GM23338 (cell line): ENCODE data around the gene GSDME. TPM values are rescaled to one million over a fixed set of nuclear protein-coding genes. Genes with fewer than 3 reads are reported as not detected.

Experiments
- ATAC-seq: fragments of 200-7000 bp; cut with Tn5 transposase; 3 replicates; pipeline ENCODE4 v1.9.1; 2020
- DNase-seq: peaks from one replicate; pipeline ENCODE4 v3.0.0-alpha.2; 2015; ENCODE audit warnings: low spot score
- H2AFZ ChIP-seq: fragments of 200-600 bp; sonication (generic); 2 replicates; pipeline ENCODE4 v1.8.0; 2016; ENCODE audit warnings: antibody characterized with exemption, mild to moderate bottlenecking, moderate library complexity
- H3F3A ChIP-seq: fragments of 200-600 bp; sonication (generic); replicated peaks from 2 replicates; pipeline ENCODE4 v1.8.0; 2017; ENCODE audit warnings: antibody characterized with exemption, mixed run types, low read depth
- H3K27ac ChIP-seq: fragments of 200-600 bp; sonication (generic); 2 replicates; pipeline ENCODE4 v1.6.1; 2016; ENCODE audit warnings: low read depth
- H3K27me3 ChIP-seq: fragments of 200-600 bp; sonication (generic); 2 replicates; pipeline ENCODE4 v1.8.0; 2016; ENCODE audit warnings: mild to moderate bottlenecking, mixed run types, moderate library complexity; ENCODE audit not compliant: insufficient read depth
- H3K36me3 ChIP-seq: fragments of 200-600 bp; sonication (generic); 2 replicates; pipeline ENCODE4 v1.8.0; 2016; ENCODE audit warnings: mild to moderate bottlenecking; ENCODE audit not compliant: insufficient read depth
- H3K4me1 ChIP-seq: fragments of 200-600 bp; sonication (generic); 2 replicates; pipeline ENCODE4 v1.8.0; 2016; ENCODE audit warnings: mild to moderate bottlenecking, moderate library complexity; ENCODE audit not compliant: insufficient read depth
- H3K4me2 ChIP-seq: fragments of 200-600 bp; sonication (generic); 2 replicates; pipeline ENCODE4 v1.7.1; 2017; ENCODE audit warnings: mixed run types
- H3K4me3 ChIP-seq: fragments of 200-600 bp; sonication (generic); 2 replicates; pipeline ENCODE4 v1.6.1; 2016; ENCODE audit warnings: mixed run types
- H3K79me2 ChIP-seq: fragments of 200-600 bp; sonication (generic); replicated peaks from 2 replicates; pipeline ENCODE4 v1.8.0; 2017; ENCODE audit warnings: mild to moderate bottlenecking; ENCODE audit not compliant: insufficient read depth
- H3K9me2 ChIP-seq: fragments of 200-600 bp; sonication (generic); 2 replicates; pipeline ENCODE4 v1.8.0; 2017; ENCODE audit not compliant: insufficient read depth
- H4K20me1 ChIP-seq: fragments of 200-600 bp; sonication (generic); replicated peaks from 2 replicates; pipeline ENCODE4 v1.8.0; 2017; ENCODE audit warnings: mild to moderate bottlenecking; ENCODE audit not compliant: insufficient read depth
- H3K27ac Mint-ChIP-seq: 2 replicates; pipeline ENCODE4 v1.8.0; 2020; ENCODE audit warnings: inconsistent platforms, mild to moderate bottlenecking, moderate library complexity, mixed read lengths
- H3K27me3 Mint-ChIP-seq: 3 replicates; pipeline ENCODE4 v1.8.0; 2022; ENCODE audit warnings: low read depth, mild to moderate bottlenecking, moderate library complexity, mixed read lengths, inconsistent platforms; ENCODE audit not compliant: insufficient read depth, poor library complexity
- H3K36me3 Mint-ChIP-seq: 3 replicates; pipeline ENCODE4 v1.8.0; 2021; ENCODE audit warnings: low read depth, mild to moderate bottlenecking, inconsistent platforms, moderate library complexity, mixed read lengths
- H3K4me1 Mint-ChIP-seq: 3 replicates; pipeline ENCODE4 v1.8.0; 2020; ENCODE audit warnings: mild to moderate bottlenecking, inconsistent platforms, mixed read lengths
- H3K4me3 Mint-ChIP-seq: 3 replicates; pipeline ENCODE4 v1.8.0; 2021; ENCODE audit warnings: moderate library complexity, mild to moderate bottlenecking, inconsistent platforms, mixed read lengths
- H3K9me3 Mint-ChIP-seq: 3 replicates; pipeline ENCODE4 v1.8.0; 2020; ENCODE audit warnings: moderate library complexity, mild to moderate bottlenecking, inconsistent platforms, mixed read lengths
- STAT1 ChIP-seq: IDR thresholded peaks from one replicate; pipeline ENCODE4 v1.6.1; 2016; ENCODE audit warnings: antibody characterized with exemption; ENCODE audit not compliant: unreplicated experiment
- ZNF331 ChIP-seq: fragments of 250-450 bp; sonication (Bioruptor Pico); IDR thresholded peaks from 2 replicates; pipeline ENCODE4 v1.5.0; 2020; ENCODE audit warnings: low read depth, mild to moderate bottlenecking, moderate library complexity
- polyA plus RNA-seq: library from polyadenylated mRNA; unstranded; fragments of >200 nt; fragmentation: Nextera tagmentation; extraction: Ambion mirVana; gene quantifications from 2 replicates; pipeline ENCODE4 v1.2.1, GENCODE V29; 2016
- total RNA-seq: library from RNA; depleted of rRNA; stranded (reverse); fragments of >200 nt; shearing (Covaris generic); gene quantifications from 2 replicates; pipeline ENCODE4 v1.2.3, GENCODE V29; 2014
- TF ChIP-seq, protein P1 (sequence below): fragments of 250-450 bp; sonication (Bioruptor Pico); IDR thresholded peaks from 2 replicates; pipeline ENCODE4 v1.5.0; 2020; ENCODE audit warnings: mild to moderate bottlenecking, moderate library complexity
- TF ChIP-seq, protein P2 (sequence below), 2 experiments: fragments of 200-600 bp in 1 of 2; sonication (generic) in 1 of 2; conservative IDR thresholded peaks; 2 replicates each; pipeline versions ENCODE4 v1.5.1 to v1.6.1; 2016 to 2017; ENCODE audit warnings: antibody characterized with exemption in 2 of 2, low read depth in 2 of 2, mild to moderate bottlenecking in 2 of 2, moderate library complexity in 1 of 2
- TF ChIP-seq, protein P3 (sequence below): IDR thresholded peaks from 2 replicates; pipeline ENCODE4 v1.6.1; 2016; ENCODE audit warnings: antibody characterized with exemption

The GSDME gene
- total and polyA plus RNA-seq, 2 experiments from 2014 or later, result 8.3 to 8.5 TPM

DNA sequence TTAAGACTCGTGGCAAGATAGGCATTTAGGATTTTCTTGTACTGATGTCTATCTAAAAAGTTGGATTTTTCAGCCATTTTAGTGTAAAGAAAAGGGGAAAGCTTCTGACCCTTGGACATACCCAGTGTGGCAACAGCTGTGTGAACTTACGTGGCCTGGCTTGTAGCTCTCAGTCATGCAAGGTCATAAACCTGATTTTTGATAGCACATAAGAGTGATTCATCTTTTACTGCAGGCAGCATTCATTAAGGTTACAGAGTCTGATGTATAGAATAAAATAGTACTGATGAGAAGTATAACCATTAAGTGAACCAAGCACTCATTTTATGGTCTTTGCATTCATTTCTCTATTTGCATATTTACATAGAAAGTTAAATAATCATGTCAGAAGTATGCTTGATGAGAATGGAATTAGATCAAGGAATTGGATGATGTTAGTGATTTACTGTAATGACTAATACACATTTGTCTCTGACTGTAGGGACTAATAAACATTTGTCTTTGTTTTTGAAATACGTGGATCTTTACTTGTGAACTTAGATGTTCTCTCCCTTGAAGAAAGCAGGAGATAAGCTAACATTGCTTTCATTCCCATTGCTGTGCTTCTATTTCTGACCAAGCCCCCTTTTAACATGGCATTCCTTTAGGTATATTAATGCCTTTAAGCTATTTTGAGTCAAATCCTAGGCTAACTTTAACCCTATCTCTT, 88.2 kb downstream of the GSDME start (continued):
- TF ChIP-seq, protein P1, sequence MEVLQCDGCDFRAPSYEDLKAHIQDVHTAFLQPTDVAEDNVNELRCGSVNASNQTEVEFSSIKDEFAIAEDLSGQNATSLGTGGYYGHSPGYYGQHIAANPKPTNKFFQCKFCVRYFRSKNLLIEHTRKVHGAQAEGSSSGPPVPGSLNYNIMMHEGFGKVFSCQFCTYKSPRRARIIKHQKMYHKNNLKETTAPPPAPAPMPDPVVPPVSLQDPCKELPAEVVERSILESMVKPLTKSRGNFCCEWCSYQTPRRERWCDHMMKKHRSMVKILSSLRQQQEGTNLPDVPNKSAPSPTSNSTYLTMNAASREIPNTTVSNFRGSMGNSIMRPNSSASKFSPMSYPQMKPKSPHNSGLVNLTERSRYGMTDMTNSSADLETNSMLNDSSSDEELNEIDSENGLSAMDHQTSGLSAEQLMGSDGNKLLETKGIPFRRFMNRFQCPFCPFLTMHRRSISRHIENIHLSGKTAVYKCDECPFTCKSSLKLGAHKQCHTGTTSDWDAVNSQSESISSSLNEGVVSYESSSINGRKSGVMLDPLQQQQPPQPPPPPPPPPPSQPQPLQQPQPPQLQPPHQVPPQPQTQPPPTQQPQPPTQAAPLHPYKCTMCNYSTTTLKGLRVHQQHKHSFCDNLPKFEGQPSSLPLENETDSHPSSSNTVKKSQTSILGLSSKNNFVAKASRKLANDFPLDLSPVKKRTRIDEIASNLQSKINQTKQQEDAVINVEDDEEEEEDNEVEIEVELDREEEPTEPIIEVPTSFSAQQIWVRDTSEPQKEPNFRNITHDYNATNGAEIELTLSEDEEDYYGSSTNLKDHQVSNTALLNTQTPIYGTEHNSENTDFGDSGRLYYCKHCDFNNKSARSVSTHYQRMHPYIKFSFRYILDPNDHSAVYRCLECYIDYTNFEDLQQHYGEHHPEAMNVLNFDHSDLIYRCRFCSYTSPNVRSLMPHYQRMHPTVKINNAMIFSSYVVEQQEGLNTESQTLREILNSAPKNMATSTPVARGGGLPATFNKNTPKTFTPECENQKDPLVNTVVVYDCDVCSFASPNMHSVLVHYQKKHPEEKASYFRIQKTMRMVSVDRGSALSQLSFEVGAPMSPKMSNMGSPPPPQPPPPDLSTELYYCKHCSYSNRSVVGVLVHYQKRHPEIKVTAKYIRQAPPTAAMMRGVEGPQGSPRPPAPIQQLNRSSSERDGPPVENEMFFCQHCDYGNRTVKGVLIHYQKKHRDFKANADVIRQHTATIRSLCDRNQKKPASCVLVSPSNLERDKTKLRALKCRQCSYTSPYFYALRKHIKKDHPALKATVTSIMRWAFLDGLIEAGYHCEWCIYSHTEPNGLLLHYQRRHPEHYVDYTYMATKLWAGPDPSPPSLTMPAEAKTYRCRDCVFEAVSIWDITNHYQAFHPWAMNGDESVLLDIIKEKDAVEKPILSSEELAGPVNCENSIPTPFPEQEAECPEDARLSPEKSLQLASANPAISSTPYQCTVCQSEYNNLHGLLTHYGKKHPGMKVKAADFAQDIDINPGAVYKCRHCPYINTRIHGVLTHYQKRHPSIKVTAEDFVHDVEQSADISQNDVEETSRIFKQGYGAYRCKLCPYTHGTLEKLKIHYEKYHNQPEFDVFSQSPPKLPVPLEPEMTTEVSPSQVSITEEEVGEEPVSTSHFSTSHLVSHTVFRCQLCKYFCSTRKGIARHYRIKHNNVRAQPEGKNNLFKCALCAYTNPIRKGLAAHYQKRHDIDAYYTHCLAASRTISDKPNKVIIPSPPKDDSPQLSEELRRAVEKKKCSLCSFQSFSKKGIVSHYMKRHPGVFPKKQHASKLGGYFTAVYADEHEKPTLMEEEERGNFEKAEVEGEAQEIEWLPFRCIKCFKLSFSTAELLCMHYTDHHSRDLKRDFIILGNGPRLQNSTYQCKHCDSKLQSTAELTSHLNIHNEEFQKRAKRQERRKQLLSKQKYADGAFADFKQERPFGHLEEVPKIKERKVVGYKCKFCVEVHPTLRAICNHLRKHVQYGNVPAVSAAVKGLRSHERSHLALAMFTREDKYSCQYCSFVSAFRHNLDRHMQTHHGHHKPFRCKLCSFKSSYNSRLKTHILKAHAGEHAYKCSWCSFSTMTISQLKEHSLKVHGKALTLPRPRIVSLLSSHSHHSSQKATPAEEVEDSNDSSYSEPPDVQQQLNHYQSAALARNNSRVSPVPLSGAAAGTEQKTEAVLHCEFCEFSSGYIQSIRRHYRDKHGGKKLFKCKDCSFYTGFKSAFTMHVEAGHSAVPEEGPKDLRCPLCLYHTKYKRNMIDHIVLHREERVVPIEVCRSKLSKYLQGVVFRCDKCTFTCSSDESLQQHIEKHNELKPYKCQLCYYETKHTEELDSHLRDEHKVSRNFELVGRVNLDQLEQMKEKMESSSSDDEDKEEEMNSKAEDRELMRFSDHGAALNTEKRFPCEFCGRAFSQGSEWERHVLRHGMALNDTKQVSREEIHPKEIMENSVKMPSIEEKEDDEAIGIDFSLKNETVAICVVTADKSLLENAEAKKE, result no peak
- TF ChIP-seq STAT1 (no peak), ZNF331 (CRISPR knock-in tag) (no peak)
- TF ChIP-seq, protein P2, sequence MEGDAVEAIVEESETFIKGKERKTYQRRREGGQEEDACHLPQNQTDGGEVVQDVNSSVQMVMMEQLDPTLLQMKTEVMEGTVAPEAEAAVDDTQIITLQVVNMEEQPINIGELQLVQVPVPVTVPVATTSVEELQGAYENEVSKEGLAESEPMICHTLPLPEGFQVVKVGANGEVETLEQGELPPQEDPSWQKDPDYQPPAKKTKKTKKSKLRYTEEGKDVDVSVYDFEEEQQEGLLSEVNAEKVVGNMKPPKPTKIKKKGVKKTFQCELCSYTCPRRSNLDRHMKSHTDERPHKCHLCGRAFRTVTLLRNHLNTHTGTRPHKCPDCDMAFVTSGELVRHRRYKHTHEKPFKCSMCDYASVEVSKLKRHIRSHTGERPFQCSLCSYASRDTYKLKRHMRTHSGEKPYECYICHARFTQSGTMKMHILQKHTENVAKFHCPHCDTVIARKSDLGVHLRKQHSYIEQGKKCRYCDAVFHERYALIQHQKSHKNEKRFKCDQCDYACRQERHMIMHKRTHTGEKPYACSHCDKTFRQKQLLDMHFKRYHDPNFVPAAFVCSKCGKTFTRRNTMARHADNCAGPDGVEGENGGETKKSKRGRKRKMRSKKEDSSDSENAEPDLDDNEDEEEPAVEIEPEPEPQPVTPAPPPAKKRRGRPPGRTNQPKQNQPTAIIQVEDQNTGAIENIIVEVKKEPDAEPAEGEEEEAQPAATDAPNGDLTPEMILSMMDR (conservative IDR thresholded peaks at IDR 0.05; ENCODE audit: low read depth in 2 of 2), result no peak

DNA sequence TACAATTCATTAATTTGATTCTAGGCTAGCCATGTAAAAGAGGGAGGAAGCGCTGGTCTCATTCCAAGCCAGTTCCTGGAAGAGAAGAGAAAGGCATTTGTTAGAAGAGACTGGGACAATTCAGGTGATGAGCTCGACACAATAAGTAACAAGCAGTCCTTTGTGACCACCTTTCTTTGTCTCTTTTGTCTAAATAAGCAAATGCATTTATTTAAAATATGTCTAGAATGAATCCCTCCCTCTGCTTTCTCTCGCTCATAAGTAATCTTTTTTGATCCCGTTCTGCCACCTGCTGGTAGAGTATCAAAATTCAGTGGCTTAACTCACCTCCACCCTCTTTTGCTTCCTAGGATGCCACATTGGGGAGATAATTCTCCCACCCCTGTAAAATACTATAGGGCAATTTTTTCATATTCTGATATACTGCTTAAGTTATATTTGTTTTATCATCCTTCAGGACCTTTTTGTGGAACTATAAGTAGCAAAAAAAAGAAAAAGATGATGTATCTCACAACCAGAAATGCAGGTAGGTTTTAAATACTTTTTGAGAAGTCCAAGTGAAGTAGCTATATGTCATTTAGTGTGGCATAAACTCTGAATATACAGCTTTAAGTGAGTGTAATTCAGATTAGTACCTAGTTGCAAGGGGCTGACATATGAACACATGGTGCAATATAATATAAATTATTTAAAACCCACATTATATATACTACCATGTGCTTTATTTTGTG, 91.5 kb downstream of the GSDME start:
- Mint-ChIP-seq H3K36me3 (peaks cover 24% of the 10 kb centered on the region), H3K4me3 (no peak overlapping the region), H3K27me3 (no peaks in the 10 kb centered on the region), H3K9me3 (no peaks in the 10 kb centered on the region), H3K27ac (peak overlapping the region; percentile 76; the same call in 1 of the 2 replicates), H3K4me1 (peaks cover 41% of the 10 kb centered on the region; the same call in 2 of the 3 replicates)
- DNase-seq (peak; percentile 85), ATAC-seq (peak; percentile 83)
- Histone ChIP-seq H3K4me1 (peaks cover 28% of the 10 kb centered on the region), H3F3A (no peaks in the 10 kb centered on the region), H3K9me2 (no peaks in the 10 kb centered on the region), H4K20me1 (no peaks in the 10 kb centered on the region), H3K36me3 (peaks cover 5% of the 10 kb centered on the region; the same call in 1 of the 2 replicates), H3K79me2 (peaks cover 11% of the 10 kb centered on the region), H3K27ac (peak overlapping the region; percentile 60; the same call in 1 of the 2 replicates), H2AFZ (no peak overlapping the region), H3K4me3 (no peak overlapping the region), H3K4me2 (0 out of 2 replicates have a peak overlapping the region, but pooled peaks have one; percentile 9), H3K27me3 (no peaks in the 10 kb centered on the region)
- TF ChIP-seq, protein P3, sequence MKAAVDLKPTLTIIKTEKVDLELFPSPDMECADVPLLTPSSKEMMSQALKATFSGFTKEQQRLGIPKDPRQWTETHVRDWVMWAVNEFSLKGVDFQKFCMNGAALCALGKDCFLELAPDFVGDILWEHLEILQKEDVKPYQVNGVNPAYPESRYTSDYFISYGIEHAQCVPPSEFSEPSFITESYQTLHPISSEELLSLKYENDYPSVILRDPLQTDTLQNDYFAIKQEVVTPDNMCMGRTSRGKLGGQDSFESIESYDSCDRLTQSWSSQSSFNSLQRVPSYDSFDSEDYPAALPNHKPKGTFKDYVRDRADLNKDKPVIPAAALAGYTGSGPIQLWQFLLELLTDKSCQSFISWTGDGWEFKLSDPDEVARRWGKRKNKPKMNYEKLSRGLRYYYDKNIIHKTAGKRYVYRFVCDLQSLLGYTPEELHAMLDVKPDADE, result no peak
- no peak for TF ChIP-seq ZNF331 (CRISPR knock-in tag)
- TF ChIP-seq, protein P2 (conservative IDR thresholded peaks at IDR 0.05; ENCODE audit: low read depth in 2 of 2), result peak; percentile 71 to 93
